H1 (cell line): ENCODE results near the gene ACER3. TPM values are rescaled to one million over a fixed set of nuclear protein-coding genes. Genes with fewer than 3 reads are reported as not detected.

Source experiments
- CTCF ChIA-PET: fragments of 300-600 bp; sonication (Branson Sonifier 250); formaldehyde crosslinking; loops from one replicate; lab custom pipeline; 2021; ENCODE audit not compliant: partially characterized antibody; lab: Charles Lee
- POLR2A ChIA-PET: fragments of 300-600 bp; sonication (Branson Sonifier 250); formaldehyde crosslinking; loops from one replicate; lab custom pipeline; 2021; ENCODE audit warnings: inconsistent platforms; ENCODE audit not compliant: partially characterized antibody; lab: Charles Lee
- DNase-seq, 2 experiments: peaks; one replicate each; pipeline versions ENCODE4 v3.0.0 to v3.0.0-alpha.2; 2010 to 2022; ENCODE audit warnings: low spot score in 2 of 2, low read depth in 1 of 2, mixed read lengths in 1 of 2
- FAIRE-seq: peaks from 2 replicates; lab custom pipeline; 2011; peaks lifted over from hg19 to GRCh38; lab: Jason Lieb, UNC
- H2AFZ ChIP-seq: 2 replicates; pipeline ENCODE4 v1.8.1; 2012; ENCODE audit warnings: low read length, inconsistent platforms
- H2AK5ac ChIP-seq: 2 replicates; pipeline ENCODE4 v1.6.1; 2013; ENCODE audit warnings: low read depth, low read length
- H2BK120ac ChIP-seq: replicated peaks from 2 replicates; pipeline ENCODE3; 2013; ENCODE audit warnings: low read depth, low read length, inconsistent platforms
- H2BK12ac ChIP-seq: 2 replicates; pipeline ENCODE4 v1.6.1; 2013; ENCODE audit warnings: low read depth, low read length
- H2BK15ac ChIP-seq: 2 replicates; pipeline ENCODE4 v1.6.1; 2013; ENCODE audit warnings: low read length
- H2BK20ac ChIP-seq: 2 replicates; pipeline ENCODE4 v1.6.1; 2013; ENCODE audit warnings: low read length
- H2BK5ac ChIP-seq: 2 replicates; pipeline ENCODE4 v1.6.1; 2013; ENCODE audit warnings: low read depth, low read length
- H3K14ac ChIP-seq: 2 replicates; pipeline ENCODE4 v1.6.1; 2013; ENCODE audit warnings: inconsistent platforms; ENCODE audit not compliant: insufficient read length
- H3K18ac ChIP-seq: 2 replicates; pipeline ENCODE4 v1.6.1; 2013; ENCODE audit warnings: low read length; ENCODE audit errors: extremely low read depth
- H3K23ac ChIP-seq: 2 replicates; pipeline ENCODE4 v1.6.1; 2013; ENCODE audit warnings: inconsistent platforms; ENCODE audit not compliant: insufficient read length
- H3K23me2 ChIP-seq: 2 replicates; pipeline ENCODE4 v1.6.1; 2013; ENCODE audit warnings: low read depth, low read length
- H3K27ac ChIP-seq: 2 replicates; pipeline ENCODE4 v1.6.1; 2011; ENCODE audit warnings: low read depth, low read length, inconsistent platforms
- H3K27me3 ChIP-seq, 4 experiments: replicated peaks in 1 of 4; 1 replicate in 1 of 4; 2 replicates in 3 of 4; pipeline versions ENCODE4 v1.6.1 to v1.8.1; 2011 to 2013; ENCODE audit warnings: low read length in 3 of 4, mild to moderate bottlenecking in 3 of 4, inconsistent platforms in 2 of 4, mixed read lengths in 2 of 4, moderate library complexity in 1 of 4; ENCODE audit not compliant: control insufficient read depth in 3 of 4, insufficient read depth in 3 of 4; ENCODE audit errors: extremely low read depth in 1 of 4
- H3K36me3 ChIP-seq, 4 experiments: 2 replicates each; pipeline versions ENCODE4 v1.6.1 to v1.8.1; 2011 to 2013; ENCODE audit warnings: mild to moderate bottlenecking in 4 of 4, low read length in 3 of 4, moderate library complexity in 2 of 4, control low read depth in 1 of 4, inconsistent platforms in 1 of 4; ENCODE audit not compliant: insufficient read depth in 4 of 4, control insufficient read depth in 2 of 4
- H3K4ac ChIP-seq: replicated peaks from 2 replicates; pipeline ENCODE3; 2013; ENCODE audit warnings: low read length, low read depth, mixed read lengths, inconsistent platforms; ENCODE audit not compliant: insufficient read length
- H3K4me1 ChIP-seq, 4 experiments: replicated peaks in 1 of 4; 1 replicate in 1 of 4; 2 replicates in 3 of 4; pipeline versions ENCODE4 v1.6.1 to v1.8.1; 2011 to 2013; ENCODE audit warnings: low read length in 3 of 4, inconsistent platforms in 2 of 4, mixed read lengths in 1 of 4; ENCODE audit not compliant: insufficient read depth in 4 of 4, control insufficient read depth in 3 of 4
- H3K4me2 ChIP-seq, 2 experiments: 2 replicates each; pipeline versions ENCODE4 v1.6.1 to v1.8.1; 2011 to 2013; ENCODE audit warnings: low read depth in 2 of 2, low read length in 2 of 2, control low read depth in 1 of 2, inconsistent platforms in 1 of 2, mild to moderate bottlenecking in 1 of 2; ENCODE audit not compliant: insufficient read depth in 1 of 2
- H3K4me3 ChIP-seq, 4 experiments: fragments of 200-600, 300-600 bp in 1 of 4; sonication (generic), shearing (Covaris generic), sonication (Bioruptor Twin) in 1 of 4; 2 replicates each; pipeline versions ENCODE4 v1.5.1 to v1.8.1; 2011 to 2016; ENCODE audit warnings: low read length in 4 of 4, low read depth in 3 of 4, control low read depth in 2 of 4, inconsistent platforms in 2 of 4, mild to moderate bottlenecking in 2 of 4, mixed read lengths in 1 of 4, moderate library complexity in 1 of 4; ENCODE audit not compliant: insufficient read depth in 2 of 4; ENCODE audit errors: extremely low read depth in 1 of 4
- H3K56ac ChIP-seq: replicated peaks from 2 replicates; pipeline ENCODE3; 2013; ENCODE audit warnings: low read depth, mild to moderate bottlenecking, mixed read lengths, low read length, inconsistent platforms; ENCODE audit not compliant: insufficient read length
- H3K79me1 ChIP-seq: 2 replicates; pipeline ENCODE4 v1.6.1; 2013; ENCODE audit warnings: low read depth, low read length, control low read depth
- H3K79me2 ChIP-seq, 2 experiments: 2 replicates each; pipeline versions ENCODE4 v1.6.1 to v1.8.1; 2012 to 2013; ENCODE audit warnings: low read length in 2 of 2, mild to moderate bottlenecking in 2 of 2, inconsistent platforms in 1 of 2; ENCODE audit not compliant: insufficient read depth in 2 of 2, control insufficient read depth in 1 of 2
- H3K9ac ChIP-seq, 4 experiments: replicated peaks in 1 of 4; 1 replicate in 1 of 4; 2 replicates in 3 of 4; pipeline versions ENCODE4 v1.6.1 to v1.8.1; 2011 to 2013; ENCODE audit warnings: low read depth in 3 of 4, low read length in 3 of 4, control low read depth in 2 of 4, mild to moderate bottlenecking in 2 of 4, moderate library complexity in 2 of 4, inconsistent platforms in 1 of 4; ENCODE audit errors: extremely low read depth in 1 of 4
- H3K9me3 ChIP-seq, 2 experiments: 2 replicates each; pipeline versions ENCODE4 v1.6.1 to v1.8.1; 2012 to 2013; ENCODE audit warnings: mild to moderate bottlenecking in 2 of 2, moderate library complexity in 2 of 2, control low read depth in 1 of 2, inconsistent platforms in 1 of 2, low read depth in 1 of 2, low read length in 1 of 2, mixed read lengths in 1 of 2; ENCODE audit not compliant: insufficient read depth in 2 of 2
- H4K20me1 ChIP-seq, 2 experiments: replicated peaks in 1 of 2; 2 replicates each; pipeline versions ENCODE3 to v1.8.1; 2011 to 2013; ENCODE audit warnings: inconsistent platforms in 2 of 2, low read length in 2 of 2, mild to moderate bottlenecking in 1 of 2; ENCODE audit not compliant: insufficient read depth in 2 of 2, control insufficient read depth in 1 of 2
- H4K5ac ChIP-seq: 2 replicates; pipeline ENCODE4 v1.6.1; 2013; ENCODE audit warnings: low read length, low read depth, mixed read lengths, inconsistent platforms; ENCODE audit not compliant: insufficient read length
- H4K8ac ChIP-seq: 2 replicates; pipeline ENCODE4 v1.8.0; 2013; ENCODE audit warnings: mild to moderate bottlenecking, moderate library complexity, low read length, inconsistent platforms; ENCODE audit not compliant: insufficient read depth; ENCODE audit errors: extremely low read depth
- H4K91ac ChIP-seq: replicated peaks from 2 replicates; pipeline ENCODE3; 2013; ENCODE audit warnings: low read length, mixed read lengths, inconsistent platforms; ENCODE audit not compliant: insufficient read length
- ASH2L ChIP-seq: fragments of 200-600, 300-600 bp; sonication (generic); IDR thresholded peaks from one replicate; pipeline ENCODE4 v1.7.1; 2017; ENCODE audit warnings: low read length
- ATF3 ChIP-seq: IDR thresholded peaks from 2 replicates; pipeline ENCODE4 v1.6.1; 2011; ENCODE audit warnings: low read depth, mild to moderate bottlenecking, low read length; ENCODE audit not compliant: insufficient read depth
- CEBPB ChIP-seq: IDR thresholded peaks from 2 replicates; pipeline ENCODE4 v1.6.1; 2012; ENCODE audit warnings: low read depth, low read length
- CHD2 ChIP-seq: IDR thresholded peaks from 2 replicates; pipeline ENCODE4 v1.6.1; 2012; ENCODE audit warnings: low read length, improper control_type of control experiment
- EP300 ChIP-seq, 2 experiments: IDR thresholded peaks; 1 replicate in 1 of 2; 2 replicates in 1 of 2; pipeline ENCODE4 v1.6.1; 2011 to 2012; ENCODE audit warnings: low read depth in 2 of 2, low read length in 2 of 2, mild to moderate bottlenecking in 2 of 2, borderline replicate concordance in 1 of 2, inconsistent platforms in 1 of 2, moderate library complexity in 1 of 2
- FOSL1 ChIP-seq: IDR thresholded peaks from 2 replicates; pipeline ENCODE4 v1.6.1; 2011; ENCODE audit warnings: mild to moderate bottlenecking, low read depth, low read length, moderate library complexity; ENCODE audit not compliant: insufficient read depth
- GABPA ChIP-seq: IDR thresholded peaks from 2 replicates; pipeline ENCODE4 v1.6.1; 2011; ENCODE audit warnings: mild to moderate bottlenecking, low read length, moderate library complexity, borderline replicate concordance; ENCODE audit not compliant: insufficient read depth
- GTF2F1 ChIP-seq: IDR thresholded peaks from 2 replicates; pipeline ENCODE4 v1.6.1; 2012; ENCODE audit warnings: low read depth, low read length, improper control_type of control experiment, borderline replicate concordance
- HDAC6 ChIP-seq: IDR thresholded peaks from one replicate; pipeline ENCODE4 v1.7.1; 2012; ENCODE audit warnings: low read depth, mild to moderate bottlenecking, inconsistent platforms, low read length, moderate library complexity
- JUND ChIP-seq: IDR thresholded peaks from 2 replicates; pipeline ENCODE4 v1.6.1; 2011; ENCODE audit warnings: mild to moderate bottlenecking, improper control_type of control experiment, low read length
- KDM1A ChIP-seq: fragments of 200-600, 300-600 bp; sonication (generic); IDR thresholded peaks from 2 replicates; pipeline ENCODE4 v1.7.1; 2016; ENCODE audit warnings: mild to moderate bottlenecking, low read length, borderline replicate concordance
- SP4 ChIP-seq: IDR thresholded peaks from 2 replicates; pipeline ENCODE4 v1.6.1; 2012; ENCODE audit warnings: low read length, inconsistent platforms
- TBP ChIP-seq: IDR thresholded peaks from 2 replicates; pipeline ENCODE4 v1.6.1; 2011; ENCODE audit warnings: low read depth, low read length, improper control_type of control experiment
- WGBS, 2 experiments: shearing (Covaris generic) in 1 of 2; methylation state at CpG; one replicate each; pipeline versions ENCODE4 v1.1.6 to v1.1.7; 2013 to 2015; ENCODE audit warnings: low lambda C conversion rate in 2 of 2, mixed read lengths in 2 of 2, inconsistent platforms in 1 of 2, low coverage in 1 of 2, missing lambda C conversion rate in 1 of 2; ENCODE audit not compliant: insufficient replicate concordance in 2 of 2, insufficient coverage in 1 of 2, insufficient read length in 1 of 2; ENCODE audit errors: extremely low coverage in 1 of 2, missing lambda C conversion rate in 1 of 2; 5-methylcytosine and 5-hydroxymethylcytosine counted together
- polyA plus RNA-seq, 7 experiments: library from polyadenylated mRNA; depleted of rRNA in 3 of 7; stranded (reverse) in 5 of 7; unstranded in 2 of 7; fragments of >200 nt in 5 of 7; fragments of 200-250 nt in 2 of 7; gene quantifications; 1 replicate in 5 of 7; 2 replicates in 1 of 7; 4 replicates in 1 of 7; pipeline versions ENCODE4 v1.2.1 to v1.2.3, GENCODE V29; 2011 to 2013; ENCODE audit warnings: missing spikeins in 2 of 7, mixed read lengths in 2 of 7
- total RNA-seq: library from RNA; stranded (reverse); fragmentation: NEBNext Ultra II Directional; extraction: Animal tissue kit (Norgen Biotek cat#: 25700); gene quantifications from 2 replicates; pipeline ENCODE4 v1.2.1, GENCODE V29; 2021

ACER3 gene
- total and polyA plus RNA-seq, 2 of the 8 experiments (the other 6 are each of a cell fraction or from before 2014, with no cell fraction given) = 5.7 to 16.2 TPM

- Histone ChIP-seq H2AFZ (no peak overlapping the region), H3K9ac (no peak overlapping the region), H4K20me1 (peaks cover 0 to 2% of the 10 kb centered on the region in 2 experiments), H2BK15ac (peak overlapping the region; percentile 29; the same call in 1 of the 2 replicates), H2BK20ac (no peak overlapping the region), H3K4me2 (no peak overlapping the region), H3K79me2 (no peaks in the 10 kb centered on the region), H3K56ac (no peak overlapping the region), H2BK120ac (no peak overlapping the region), H3K27me3 (0 out of 7 replicates have a peak, but pooled peaks cover 0 to 3% (median 0%) of the 10 kb centered on the region in 4 experiments), H3K27ac (no peak overlapping the region), H3K79me1 (no peaks in the 10 kb centered on the region; the same call in none of the 2 replicates), H3K4me3 (no peak overlapping the region), H3K36me3 (no peaks in the 10 kb centered on the region), H2BK12ac (no peak overlapping the region), H3K4me1 (peaks cover 0 to 7% (median 3%) of the 10 kb centered on the region in 4 experiments; a peak in 5 of 7 replicates), H3K14ac (no peak overlapping the region), H2AK5ac (no peak overlapping the region), H3K23me2 (peaks cover 13% of the 10 kb centered on the region), H3K9me3 (no peaks in the 10 kb centered on the region), H4K91ac (no peak overlapping the region), H3K4ac (no peak overlapping the region), H2BK5ac (no peak overlapping the region), H4K5ac (no peak overlapping the region), H3K18ac (no peak overlapping the region), H3K23ac (no peak overlapping the region), H4K8ac (no peak overlapping the region)
- FAIRE-seq = no peak
- ChIA-PET CTCF (interaction anchor here (0.7 to 2.2 kb wide), 4 partner anchors 17 to 118 kb away, joined by 3 to 13 read pairs (median 4); no protein-coding TSS in a partner anchor), POLR2A (interaction anchor here (0.8 to 1.1 kb wide), 2 partner anchors 19 to 22 kb away, joined by 3 read pairs; no protein-coding TSS in a partner anchor)
- DNase-seq = no peak
- WGBS, 2 experiments = 89% methylated on average over 8 of the region's 8 CpGs; no CpG with 5 or more reads in 1 of the 2 experiments
- TF ChIP-seq CEBPB (no peak), ATF3 (no peak), ASH2L (no peak), JUND (no peak), FOSL1 (no peak), SP4 (no peak), TBP (no peak), GABPA (no peak), CHD2 (no peak), EP300 (IDR thresholded peaks at IDR 0.05; ENCODE audit: borderline replicate concordance in 1 of 2, low read depth in 2 of 2, low read length in 2 of 2) (no peak), HDAC6 (no peak), KDM1A (no peak), GTF2F1 (no peak)
These were observed 209.4 kb downstream of the ACER3 start for GRCh38 chr11:77069969-77070582.
